Measurements from ENCODE around the gene FOXA3.
"Not testable (repeated sequence)": the region's sequence is repeated elsewhere in the genome, so short reads cannot be mapped to it uniquely, and the experiment has no call there.

FOXA3 gene

GRCh38 chr19:45895983-45896599 is 32.0 kb downstream of the FOXA3 start:
- DNase-seq, result not testable (repeated sequence)

GRCh38 chr19:45897261-45897812 is 33.2 kb downstream of the FOXA3 start:
- DNase-seq, result no peak

- no peak for DNase-seq
These were observed 35.1 kb downstream of the FOXA3 start for GRCh38 chr19:45899253-45899652.

DNA sequence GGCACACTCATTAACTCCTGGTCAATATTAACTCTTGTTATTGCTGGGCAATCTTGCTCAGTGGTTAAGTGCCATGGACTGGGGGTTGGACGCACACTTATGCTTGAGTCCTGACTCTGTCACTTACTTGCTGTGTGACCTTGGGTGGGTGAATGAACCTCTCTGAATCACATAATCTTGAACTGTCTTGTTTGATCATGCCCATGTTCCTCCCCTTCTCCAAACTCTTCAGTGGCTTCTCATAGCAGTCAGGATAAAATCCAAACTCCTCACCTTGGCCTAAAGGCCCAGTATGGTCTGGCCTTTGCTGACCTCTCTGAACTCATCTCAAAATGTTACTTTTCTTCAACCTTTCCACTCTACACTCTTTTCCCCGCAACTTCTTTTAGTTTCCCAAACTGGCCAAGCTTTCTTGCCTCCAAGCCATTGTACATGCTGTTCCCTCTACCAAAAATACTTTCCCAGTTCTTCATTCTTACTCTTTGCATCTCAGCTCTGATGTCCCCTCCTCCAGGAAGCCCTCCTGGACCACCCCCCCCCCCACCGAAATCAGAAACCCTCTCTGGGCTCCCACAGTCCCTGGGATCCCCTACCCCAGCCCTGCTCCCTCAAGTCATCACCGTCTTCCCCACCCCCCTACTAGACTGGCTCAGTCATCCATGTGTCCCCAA is 35.9 kb downstream of the FOXA3 start:
- no peak for DNase-seq

GRCh38 chr19:45900738-45901431 is 36.8 kb downstream of the FOXA3 start:
- DNase-seq, result no peak

- DNase-seq, result peak; percentile 41
These were observed 37.3 kb downstream of the FOXA3 start for GRCh38 chr19:45901432-45901911.

DNA sequence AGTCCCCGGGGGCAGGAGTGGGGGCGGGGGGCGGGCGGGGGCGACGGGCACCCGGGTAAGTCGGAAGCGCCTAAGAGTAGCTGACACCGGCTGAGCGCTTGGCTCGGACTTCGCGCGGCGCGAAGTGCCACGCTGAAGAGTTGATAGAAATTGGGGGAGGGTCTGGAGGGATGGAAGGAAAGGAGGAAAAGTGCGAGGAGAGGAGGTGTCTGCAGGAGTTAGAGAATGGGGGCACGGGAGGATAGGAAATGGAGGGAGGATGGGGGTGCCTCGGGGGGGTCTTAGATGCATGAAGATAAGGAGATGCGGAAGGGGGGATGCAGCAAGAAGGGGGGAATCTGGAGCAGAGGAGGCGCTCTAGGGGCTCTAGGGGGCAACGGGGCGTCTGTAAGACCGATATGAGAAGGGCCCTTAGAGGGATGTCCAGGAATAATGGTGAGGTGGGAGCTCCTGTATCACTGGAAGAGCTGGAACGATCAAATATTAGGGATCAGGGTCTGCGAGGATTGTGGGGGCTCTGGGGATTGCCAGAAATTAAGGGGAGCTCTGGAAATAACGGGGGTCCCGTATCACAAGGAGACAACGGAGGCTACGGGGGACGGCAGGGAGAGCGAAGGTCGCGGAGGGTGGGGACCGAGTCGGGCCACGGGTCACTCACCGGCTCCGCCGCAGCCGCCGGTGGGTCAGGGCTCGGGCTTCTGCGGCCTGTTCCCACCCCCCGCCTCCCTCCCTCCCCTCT is 38.0 kb downstream of the FOXA3 start, which contains the start of gene MYPOP:
TSS of gene MYPOP (minus strand) at position 702 of the 739 bp plus-strand sequence. CDS start 840 bp downstream, outside the sequence.
- DNase-seq, result peak; percentile 56

DNA sequence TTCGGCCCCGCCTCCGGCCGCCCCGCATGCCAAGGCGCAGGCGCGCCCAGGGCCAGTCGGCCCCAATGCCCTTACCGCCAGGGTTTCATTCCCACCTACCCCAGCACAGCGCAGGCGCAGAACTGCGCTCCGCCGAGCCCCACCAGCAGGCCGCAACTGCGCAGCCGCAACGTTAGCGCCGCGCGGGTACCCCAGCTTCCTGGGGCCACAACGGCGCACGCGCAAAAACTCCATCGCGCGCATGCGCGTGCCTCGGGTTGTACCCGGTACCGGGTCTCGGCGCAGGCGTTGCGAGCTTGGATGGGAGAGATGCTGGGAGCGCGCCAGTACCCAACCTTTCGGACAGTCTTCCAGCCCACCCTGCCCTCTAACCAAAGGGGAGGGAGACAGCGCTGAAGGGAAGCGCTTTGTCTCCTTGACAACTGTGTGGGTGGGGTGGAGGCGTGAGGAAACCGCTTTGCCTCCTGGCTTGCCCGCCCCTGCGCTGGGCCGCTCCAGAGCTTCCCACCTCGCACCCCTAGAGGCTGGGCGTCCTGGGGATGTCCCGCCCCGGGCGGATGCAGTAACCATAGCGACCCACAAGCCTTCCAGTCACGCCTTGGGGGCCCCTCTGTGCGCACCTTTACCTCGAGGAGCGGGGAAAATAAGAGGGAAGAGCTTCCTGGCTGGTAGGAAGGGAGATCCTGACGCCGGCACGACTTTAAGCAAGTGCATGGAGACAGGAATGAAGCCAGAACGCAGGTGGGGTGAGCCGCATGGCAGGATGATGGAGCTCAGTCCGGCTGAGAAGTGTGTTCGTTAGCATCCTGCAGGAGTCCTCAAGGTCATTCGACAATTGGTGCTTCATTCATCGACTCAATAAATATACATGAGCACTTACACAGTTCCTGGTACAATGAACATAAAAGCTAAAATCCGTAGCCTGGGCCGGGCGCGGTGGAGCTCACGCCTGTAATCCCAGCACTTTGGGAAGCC is 38.8 kb downstream of the FOXA3 start:
- DNase-seq, result peak; percentile 98

- no peak for DNase-seq
These were observed 40.9 kb downstream of the FOXA3 start for GRCh38 chr19:45905011-45905410.

GRCh38 chr19:45906221-45906620 is 42.1 kb downstream of the FOXA3 start:
- DNase-seq, result no peak

GRCh38 chr19:45908956-45909355 is 44.8 kb downstream of the FOXA3 start:
- no peak for DNase-seq

DNA sequence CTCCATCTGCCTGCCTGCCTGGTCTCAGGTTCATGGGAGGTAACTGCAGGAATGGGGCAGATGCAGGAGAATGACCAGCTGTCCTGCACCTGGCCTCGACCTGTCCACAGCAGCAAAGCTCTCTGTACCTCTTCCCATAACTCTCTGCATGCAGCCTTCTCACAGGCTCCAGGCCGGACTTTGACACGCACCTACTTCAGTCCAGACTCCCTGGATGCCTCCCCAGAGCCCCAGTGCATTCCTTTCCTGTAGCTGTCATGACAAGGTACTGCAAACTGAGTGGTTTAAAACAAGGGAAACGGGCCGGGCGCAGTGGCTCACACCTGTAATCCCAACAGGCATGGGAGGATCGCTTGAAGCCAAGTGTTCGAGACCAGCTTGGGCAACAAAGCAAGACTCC is 47.2 kb downstream of the FOXA3 start:
- no peak for DNase-seq

- DNase-seq, result peak; percentile 24
These were observed 50.0 kb downstream of the FOXA3 start, which contains the start of gene NANOS2 for GRCh38 chr19:45913874-45914830. NANOS2 (minus strand) TSS chr19:45914778; CDS start chr19:45914693, 85 bp downstream.

GRCh38 chr19:45917421-45918091 is 53.4 kb downstream of the FOXA3 start:
- no peak for DNase-seq

- no peak for DNase-seq
These were observed 54.6 kb downstream of the FOXA3 start for GRCh38 chr19:45918721-45919120.

GRCh38 chr19:45919678-45920077 is 55.6 kb downstream of the FOXA3 start:
- DNase-seq, result no peak

DNA sequence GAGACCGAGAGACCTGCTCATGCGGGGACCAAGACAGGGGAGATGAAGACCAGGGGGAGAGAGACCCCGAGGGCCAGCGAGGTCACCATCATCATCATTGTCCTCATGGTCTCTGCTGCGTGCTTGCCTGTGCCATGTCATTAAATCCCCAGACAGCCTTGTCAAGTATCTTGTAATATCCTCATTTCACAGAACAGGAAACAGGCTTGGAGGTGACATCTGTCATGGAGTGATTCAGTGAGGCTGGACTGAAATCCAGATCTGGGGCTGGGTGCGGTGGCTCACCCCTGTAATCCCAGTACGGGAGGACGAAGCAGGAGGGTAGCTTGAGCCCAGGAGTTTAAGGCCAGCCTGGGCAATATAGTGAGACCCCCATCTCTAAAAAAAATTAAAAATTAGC is 56.3 kb downstream of the FOXA3 start:
- DNase-seq, result peak; percentile 53

GRCh38 chr19:45922281-45922680 is 58.2 kb downstream of the FOXA3 start:
- peak; percentile 43 for DNase-seq

Data from DMS53 (cell line).